K562 (cell line): Measurements from ENCODE around the gene DPEP2NB. TPM values are rescaled to one million over a fixed set of nuclear protein-coding genes. Genes with fewer than 3 reads are reported as not detected.

Experiments used
- ARID1B ChIP-seq: fragments of 450-650 bp; IDR thresholded peaks from 2 replicates; pipeline ENCODE4 v1.6.1; 2016; ENCODE audit warnings: antibody characterized with exemption, mild to moderate bottlenecking, inconsistent platforms
- CGGBP1 ChIP-seq: fragments of 250-450 bp; sonication (Bioruptor Pico); IDR thresholded peaks from 2 replicates; pipeline ENCODE4 v1.9.0; 2021; ENCODE audit warnings: mild to moderate bottlenecking
- CHD4 ChIP-seq: fragments of 200-600 bp; sonication (generic); IDR thresholded peaks from 3 replicates; pipeline ENCODE4 v1.6.1; 2012; ENCODE audit warnings: low read depth, mild to moderate bottlenecking, mixed read lengths, low read length, inconsistent platforms; ENCODE audit not compliant: insufficient read depth, insufficient replicate concordance, poor library complexity, severe bottlenecking
- HEY1 ChIP-seq: fragments of 250-450 bp; sonication (Bioruptor Pico); IDR thresholded peaks from 2 replicates; pipeline ENCODE4 v1.5.0; 2020; ENCODE audit warnings: mild to moderate bottlenecking, moderate library complexity, borderline replicate concordance
- LCOR ChIP-seq: sonication (generic); formaldehyde crosslinking; IDR thresholded peaks from 2 replicates; pipeline ENCODE4 v1.8.0; 2022; ENCODE audit warnings: mild to moderate bottlenecking, missing genetic modification reagents
- MCM7 ChIP-seq, 2 experiments: fragments of 450-650 bp; IDR thresholded peaks; 2 replicates each; pipeline ENCODE4 v1.6.1; 2016 to 2018
- NR2C1 ChIP-seq, 2 experiments: fragments of 450-650 bp; IDR thresholded peaks; 2 replicates each; pipeline ENCODE4 v1.6.1; 2017; ENCODE audit warnings: mild to moderate bottlenecking in 2 of 2, antibody characterized with exemption in 1 of 2, inconsistent platforms in 1 of 2, missing compliant biosample characterization in 1 of 2, missing genetic modification characterization in 1 of 2
- NRF1 ChIP-seq, 2 experiments: fragments of 450-650 bp; IDR thresholded peaks in 1 of 2; conservative IDR thresholded peaks in 1 of 2; 2 replicates each; pipeline ENCODE4 v1.6.1; 2014; ENCODE audit warnings: mild to moderate bottlenecking in 2 of 2
- PRMT5 ChIP-seq: sonication (generic); formaldehyde crosslinking; IDR thresholded peaks from 2 replicates; pipeline ENCODE4 v1.5.0; 2020; ENCODE audit warnings: missing genetic modification reagents
- RBBP5 ChIP-seq: fragments of 200-600 bp; sonication (generic); IDR thresholded peaks from 2 replicates; pipeline ENCODE4 v1.6.1; 2012; ENCODE audit warnings: borderline replicate concordance, mild to moderate bottlenecking, low read length, control low read depth, inconsistent platforms; ENCODE audit not compliant: insufficient read depth, poor library complexity, severe bottlenecking
- RBFOX2 ChIP-seq: fragments of 200-400 bp; formaldehyde crosslinking; IDR thresholded peaks from 2 replicates; pipeline ENCODE4 v1.6.1; 2017; ENCODE audit warnings: low read depth, mild to moderate bottlenecking, low read length, moderate library complexity
- SETDB1 ChIP-seq: IDR thresholded peaks from one replicate; pipeline ENCODE4 v1.6.1; 2012; ENCODE audit warnings: low read length, control low read depth, inconsistent platforms
- TEAD4 ChIP-seq, 2 experiments: sonication (generic) in 1 of 2; formaldehyde crosslinking in 1 of 2; IDR thresholded peaks; 2 replicates each; pipeline versions ENCODE4 v1.6.1 to v1.8.0; 2012 to 2022; ENCODE audit warnings: borderline replicate concordance in 1 of 2, inconsistent platforms in 1 of 2, low read length in 1 of 2, mild to moderate bottlenecking in 1 of 2, missing genetic modification reagents in 1 of 2
- ZBTB1 ChIP-seq: sonication (generic); formaldehyde crosslinking; IDR thresholded peaks from 2 replicates; pipeline ENCODE4 v1.8.1; 2023; ENCODE audit warnings: missing genetic modification reagents, low read depth, mild to moderate bottlenecking, borderline replicate concordance
- ZBTB5 ChIP-seq: fragments of 450-650 bp; IDR thresholded peaks from 2 replicates; pipeline ENCODE4 v1.6.1; 2017; ENCODE audit warnings: antibody characterized with exemption
- ZBTB7A ChIP-seq: IDR thresholded peaks from 2 replicates; pipeline ENCODE4 v1.6.1; 2011; ENCODE audit warnings: low read depth, mild to moderate bottlenecking, low read length, moderate library complexity, borderline replicate concordance; ENCODE audit not compliant: control insufficient read depth
- ZNF12 ChIP-seq: sonication (generic); formaldehyde crosslinking; IDR thresholded peaks from 2 replicates; pipeline ENCODE4 v1.4.0; 2020; ENCODE audit warnings: mild to moderate bottlenecking, missing genetic modification reagents
- ZNF609 ChIP-seq: sonication (generic); formaldehyde crosslinking; IDR thresholded peaks from 2 replicates; pipeline ENCODE4 v1.8.1; 2023; ENCODE audit warnings: missing genetic modification reagents, mild to moderate bottlenecking, borderline replicate concordance
- polyA plus RNA-seq, 8 experiments: library from polyadenylated mRNA; depleted of rRNA in 4 of 8; stranded (reverse) in 5 of 8; unstranded in 3 of 8; fragments of >200 nt; fragmentation: Nextera tagmentation in 2 of 8; fragmentation: Illumina TruSeq in 1 of 8; extraction: Ambion mirVana in 2 of 8; extraction: Trizol in 1 of 8; gene quantifications; 2 replicates each; pipeline versions ENCODE4 v1.2.1 to v1.2.3, GENCODE V29; 2011 to 2014; ENCODE audit warnings: inconsistent platforms in 1 of 8, missing spikeins in 1 of 8
- total RNA-seq, 7 experiments: library from RNA; depleted of rRNA in 6 of 7; stranded (reverse); fragments of >200 nt in 6 of 7; fragmentation: Illumina TruSeq in 2 of 7; extraction: Trizol in 2 of 7; gene quantifications; 2 replicates each; pipeline versions ENCODE4 v1.2.1 to v1.2.3, GENCODE V29; 2011 to 2021; ENCODE audit warnings: low replicate concordance in 1 of 7

DPEP2NB gene
- total and polyA plus RNA-seq, 9 of the 15 experiments (the other 6 are each of a cell fraction or from before 2014, with no cell fraction given): not detected

- peak; percentile 100 for TF ChIP-seq ZBTB7A
- no peak for TF ChIP-seq MCM7 (IDR thresholded peaks at IDR 0.05)
- TF ChIP-seq RBBP5: peak; percentile 66
- peak; percentile 78 for TF ChIP-seq RBFOX2
- no peak for TF ChIP-seq PRMT5 (CRISPR knock-in tag)
- TF ChIP-seq NR2C1 (IDR thresholded peaks at IDR 0.05): no peak
- no peak for TF ChIP-seq NR2C1 (tag; IDR thresholded peaks at IDR 0.05)
- TF ChIP-seq TEAD4 (IDR thresholded peaks at IDR 0.05; ENCODE audit: low read length): peak; percentile 49; the same call in 1 of the 2 replicates
- TF ChIP-seq TEAD4 (CRISPR knock-in tag; IDR thresholded peaks at IDR 0.05; ENCODE audit: borderline replicate concordance): no peak
- TF ChIP-seq ZNF609 (CRISPR knock-in tag): no peak
- no peak for TF ChIP-seq CGGBP1 (CRISPR knock-in tag)
- TF ChIP-seq SETDB1: no peak
- peak; percentile 28; the same call in 1 of the 2 replicates for TF ChIP-seq ARID1B
- peak; percentile 64; the same call in 1 of the 2 replicates for TF ChIP-seq ZNF12
- TF ChIP-seq LCOR: no peak
- TF ChIP-seq NRF1 (conservative IDR thresholded peaks at IDR 0.05 in 1 of 2, IDR thresholded peaks at IDR 0.05 in 1 of 2): peak; percentile 56 to 67
- TF ChIP-seq HEY1 (CRISPR knock-in tag): no peak
- TF ChIP-seq ZBTB5: no peak
- TF ChIP-seq ZBTB1: peak; percentile 75; the same call in 1 of the 2 replicates
- TF ChIP-seq CHD4: peak; percentile 83
Measured at GRCh38 chr16:67968400-67969253, 47.1 kb downstream of the DPEP2NB start, which contains the start of gene SLC12A4 (continued).
